ENCODE results near the gene TUBA3C.

Gene TUBA3C

DNA sequence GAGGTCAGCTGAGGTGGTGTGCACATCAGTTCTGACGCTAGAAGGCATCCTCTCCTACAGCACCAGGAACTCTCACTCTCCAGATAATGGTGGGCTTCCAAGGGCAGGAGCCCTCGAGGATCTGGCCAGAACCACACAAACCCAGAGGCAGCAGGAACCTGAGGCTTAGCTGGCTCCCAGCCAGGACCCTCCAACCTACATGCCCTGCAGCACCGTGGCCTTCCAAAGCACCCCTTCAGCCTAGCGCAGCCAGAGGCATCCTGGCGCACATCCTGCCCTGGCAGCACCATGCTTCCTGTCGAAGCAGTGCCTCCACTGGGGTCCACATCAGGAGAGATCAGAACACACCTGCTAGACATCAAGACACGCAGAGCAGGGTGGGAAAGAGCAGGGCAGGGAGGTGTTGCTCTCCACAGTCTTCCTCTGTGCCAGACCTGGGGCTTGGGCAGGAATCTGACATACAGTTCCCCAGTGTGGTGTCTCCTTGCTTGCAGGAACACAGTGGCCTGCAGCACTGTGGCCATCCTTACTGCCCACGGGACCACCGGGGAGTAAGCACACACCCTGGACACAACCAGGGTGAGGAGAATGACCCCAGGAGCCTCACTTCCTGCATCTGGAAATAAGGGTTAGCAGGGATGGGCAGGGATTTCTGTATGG, 21.7 kb downstream of the TUBA3C start:
- DNase-seq: no peak

DNA sequence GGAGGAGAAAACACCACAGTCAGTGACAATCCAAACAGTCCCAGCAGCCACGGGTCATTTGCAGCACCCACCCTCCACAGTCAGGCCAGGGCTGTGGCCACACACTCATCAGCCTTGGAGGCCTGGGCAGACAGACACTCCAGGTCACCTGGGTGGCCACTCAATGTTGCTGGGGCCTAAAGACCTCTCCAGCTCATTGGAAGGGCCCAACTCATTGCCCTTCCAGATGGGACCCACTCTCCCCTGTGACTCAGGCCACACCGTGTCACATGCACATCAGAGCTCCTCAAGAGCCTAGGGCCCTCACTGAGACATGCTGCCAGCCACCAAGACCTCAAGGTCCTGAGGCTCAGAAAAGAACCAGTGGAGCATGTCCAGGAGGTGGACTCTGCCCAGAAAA, 22.4 kb downstream of the TUBA3C start:
- no peak for DNase-seq

DNA sequence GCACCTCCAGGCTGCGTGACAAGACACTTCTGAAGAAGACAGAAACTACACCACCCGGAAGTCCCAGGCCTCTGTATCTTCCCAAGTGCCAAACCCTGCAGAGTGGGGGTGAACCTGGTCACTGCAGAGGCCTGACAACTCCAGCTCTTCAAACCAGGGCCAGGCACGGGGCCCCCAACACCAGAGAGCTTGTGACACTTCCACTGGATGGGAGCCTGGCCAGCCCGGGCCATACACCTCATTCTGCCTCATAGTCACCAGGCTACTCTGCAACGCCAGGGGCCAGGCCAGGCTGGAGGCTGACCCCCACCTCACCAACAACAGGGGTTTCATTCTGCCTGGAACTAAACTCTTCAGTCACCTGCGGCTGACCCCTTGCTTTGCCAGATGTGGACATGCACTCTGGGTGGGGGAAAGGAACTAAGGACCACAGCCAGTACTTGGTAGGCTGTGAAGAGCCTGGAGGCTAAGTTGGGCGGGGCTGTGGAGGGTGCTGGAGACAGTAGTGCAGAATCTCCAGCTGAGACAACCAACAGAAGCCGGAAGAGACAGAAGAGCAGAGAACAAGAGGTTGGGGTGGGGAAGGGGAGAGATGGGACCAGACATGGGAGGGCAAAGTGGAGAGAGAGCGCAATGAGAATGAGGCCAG, 23.0 kb downstream of the TUBA3C start:
- DNase-seq: no peak

DNA sequence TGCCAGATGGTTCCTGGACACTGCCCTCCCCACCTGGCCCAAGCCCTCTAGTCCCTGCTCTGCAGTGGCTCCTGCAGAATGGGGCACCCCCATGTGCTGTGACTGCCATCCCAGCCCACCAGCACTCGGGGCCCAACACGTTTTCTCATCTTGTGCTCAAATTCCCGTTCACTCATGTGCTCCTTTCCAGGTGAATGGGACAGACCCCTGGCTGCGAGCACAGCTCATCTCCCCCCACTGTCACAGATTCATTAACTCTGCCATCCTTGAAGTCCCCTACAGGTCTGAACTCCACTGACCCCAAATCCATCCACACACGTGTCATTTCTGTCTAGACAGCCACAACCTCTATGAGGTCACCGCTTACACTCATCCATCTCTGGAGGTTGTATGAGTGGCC, 23.6 kb downstream of the TUBA3C start:
- DNase-seq: no peak

DNA sequence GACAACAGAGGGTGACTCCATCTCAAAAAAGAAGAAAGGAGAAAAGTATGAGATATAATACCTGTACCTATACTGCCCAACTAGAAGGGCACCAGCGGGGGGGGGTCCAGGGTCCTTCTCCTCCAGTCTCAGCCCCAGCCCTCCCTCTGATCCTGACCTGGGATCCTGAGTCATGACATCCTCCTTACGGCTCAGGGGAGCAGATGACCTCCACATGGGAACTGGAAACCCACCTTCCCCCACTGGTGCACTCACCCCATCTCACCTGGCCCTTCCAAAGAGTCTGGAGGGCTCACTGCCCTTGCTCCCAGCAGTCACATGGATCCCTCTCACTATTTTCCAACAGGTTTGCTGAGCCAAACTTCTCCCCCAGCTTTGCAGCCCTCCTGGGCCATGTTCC, 24.2 kb downstream of the TUBA3C start:
- no peak for DNase-seq

DNA sequence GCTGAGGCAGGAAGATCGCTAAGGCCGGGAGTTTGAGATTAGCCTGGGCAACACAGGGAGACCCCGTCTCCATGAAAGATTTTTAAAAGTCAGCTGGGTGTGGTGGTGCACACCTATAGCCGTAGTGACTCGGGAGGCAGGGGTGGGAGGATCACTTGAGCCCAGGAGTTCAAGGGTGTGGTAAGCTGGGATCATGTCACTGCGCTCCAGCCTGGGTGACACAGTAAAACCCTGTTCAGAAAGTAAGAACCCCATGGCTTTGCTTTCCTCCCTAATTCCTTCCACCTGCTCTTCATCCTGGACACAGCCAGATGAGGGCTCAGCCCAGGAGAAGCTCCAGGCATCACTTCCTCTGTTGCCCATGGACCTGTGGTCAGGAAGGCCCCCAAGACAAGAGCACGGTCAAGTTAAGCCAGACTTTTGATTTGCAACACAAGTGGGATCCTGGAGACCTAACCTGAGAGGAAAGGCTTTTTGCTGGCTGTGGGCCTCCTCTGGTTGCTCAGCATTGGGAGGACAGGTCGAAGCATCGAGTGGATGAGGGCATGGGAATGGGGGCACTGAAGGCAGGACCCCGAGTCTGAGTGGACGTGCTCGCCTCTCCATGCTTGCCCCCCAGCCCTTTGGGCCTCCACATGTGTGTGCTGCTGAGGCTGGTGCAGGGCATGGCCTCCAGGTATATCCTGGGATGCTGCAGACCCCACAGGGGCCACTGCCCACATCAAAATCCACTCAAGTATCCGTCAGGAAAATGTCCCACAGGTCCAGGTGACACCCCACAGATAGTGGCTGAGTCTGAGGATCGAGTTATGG, 25.4 kb downstream of the TUBA3C start:
- no peak for DNase-seq

DNA sequence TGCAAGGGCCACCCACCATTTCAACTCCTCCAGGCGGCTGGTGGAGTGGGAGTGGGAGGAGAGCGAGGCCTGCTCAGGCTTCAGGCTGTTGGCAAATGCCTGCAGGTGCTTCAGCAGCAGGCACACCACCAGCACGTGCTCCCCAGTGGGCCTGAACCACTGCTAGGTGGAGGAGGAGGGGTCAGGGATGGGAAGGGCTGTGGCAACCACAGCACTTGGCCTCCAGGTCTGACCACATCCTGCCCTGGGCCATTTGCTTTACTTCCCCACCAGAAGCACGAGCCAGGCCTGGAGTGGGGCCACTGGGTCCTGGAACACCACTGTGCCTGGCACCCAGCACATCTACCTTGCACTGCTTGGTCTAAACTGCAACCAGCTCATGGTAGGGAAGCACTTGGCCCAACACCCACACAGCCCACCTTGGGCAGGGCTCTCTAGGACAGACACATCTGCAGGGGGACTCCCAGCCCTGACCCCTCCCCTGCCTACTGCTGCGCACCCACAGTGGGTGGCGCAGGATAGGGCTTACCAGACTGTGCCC, 26.2 kb downstream of the TUBA3C start:
- no peak for DNase-seq

DNA sequence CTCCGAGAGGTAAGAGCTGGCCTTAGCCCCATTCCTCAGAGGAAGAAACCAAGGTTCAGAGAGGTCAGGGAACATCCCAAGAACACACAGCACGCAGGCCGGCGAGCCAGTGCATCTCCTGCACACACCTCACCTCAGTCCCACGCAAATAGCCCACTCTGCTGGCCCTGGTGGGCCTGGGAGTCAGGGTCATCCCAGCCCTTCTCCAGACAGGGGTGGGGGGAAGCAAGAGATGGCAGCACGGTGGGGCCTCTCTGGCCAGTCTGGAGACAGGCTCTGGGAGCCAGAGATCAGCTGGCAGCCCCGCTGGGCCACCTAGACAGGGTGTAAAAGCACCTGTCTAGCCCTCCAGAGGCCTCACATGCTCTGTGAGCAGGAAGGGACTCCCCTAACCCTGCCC, 26.8 kb downstream of the TUBA3C start:
- no peak for DNase-seq

DNA sequence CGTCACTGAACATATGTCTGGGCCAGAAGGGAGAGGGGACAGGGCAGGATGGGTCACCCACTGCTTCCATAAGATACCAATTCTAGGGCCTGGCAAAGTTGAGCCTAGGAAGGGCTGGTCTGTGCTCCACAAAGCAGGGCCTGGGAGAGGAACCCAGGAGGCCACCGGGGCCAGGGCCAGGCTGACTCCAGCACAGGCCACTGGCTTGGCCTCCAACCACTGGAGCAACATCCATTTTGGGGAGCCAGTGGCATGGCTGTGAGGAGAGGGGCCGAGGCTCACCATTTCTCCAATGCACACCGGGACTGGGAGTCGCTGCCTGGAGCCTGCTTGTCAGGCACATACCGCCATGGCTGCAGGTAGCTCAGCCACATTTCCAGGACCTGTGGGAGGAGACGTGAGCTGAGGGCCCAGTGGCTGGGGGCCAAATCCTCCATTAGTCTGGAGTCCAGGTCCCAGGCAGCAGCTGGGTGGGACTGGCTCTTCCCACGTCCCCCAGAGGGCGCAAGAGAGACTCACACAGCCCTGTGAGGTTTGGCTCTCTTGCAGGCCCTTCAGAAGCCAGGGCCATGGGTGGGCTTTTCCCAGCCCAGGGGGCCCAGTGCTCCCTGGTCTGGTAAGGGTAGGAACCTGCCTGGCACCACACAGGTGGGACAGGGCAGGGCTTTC, 27.7 kb downstream of the TUBA3C start:
- no peak for DNase-seq

DNA sequence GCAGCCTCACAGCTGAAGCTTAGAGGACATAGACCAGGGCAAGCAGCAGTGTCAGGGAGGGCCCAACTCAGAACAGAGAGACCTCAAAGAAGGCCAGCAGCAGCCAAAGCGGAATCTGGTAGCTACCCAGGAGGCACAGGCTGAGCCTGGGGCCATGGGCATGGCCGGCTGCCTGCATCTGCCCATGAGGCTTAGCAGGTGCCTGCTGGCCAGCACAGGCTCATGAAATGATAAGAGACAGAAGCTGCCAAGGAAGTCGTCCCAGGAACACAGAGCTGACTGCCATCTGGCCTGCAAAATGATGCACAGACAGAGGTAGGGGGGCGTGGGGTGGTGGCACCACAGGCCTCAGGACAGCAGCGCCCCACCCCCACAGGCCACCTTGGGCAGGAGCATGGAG, 29.2 kb downstream of the TUBA3C start:
- no peak for DNase-seq

DNA sequence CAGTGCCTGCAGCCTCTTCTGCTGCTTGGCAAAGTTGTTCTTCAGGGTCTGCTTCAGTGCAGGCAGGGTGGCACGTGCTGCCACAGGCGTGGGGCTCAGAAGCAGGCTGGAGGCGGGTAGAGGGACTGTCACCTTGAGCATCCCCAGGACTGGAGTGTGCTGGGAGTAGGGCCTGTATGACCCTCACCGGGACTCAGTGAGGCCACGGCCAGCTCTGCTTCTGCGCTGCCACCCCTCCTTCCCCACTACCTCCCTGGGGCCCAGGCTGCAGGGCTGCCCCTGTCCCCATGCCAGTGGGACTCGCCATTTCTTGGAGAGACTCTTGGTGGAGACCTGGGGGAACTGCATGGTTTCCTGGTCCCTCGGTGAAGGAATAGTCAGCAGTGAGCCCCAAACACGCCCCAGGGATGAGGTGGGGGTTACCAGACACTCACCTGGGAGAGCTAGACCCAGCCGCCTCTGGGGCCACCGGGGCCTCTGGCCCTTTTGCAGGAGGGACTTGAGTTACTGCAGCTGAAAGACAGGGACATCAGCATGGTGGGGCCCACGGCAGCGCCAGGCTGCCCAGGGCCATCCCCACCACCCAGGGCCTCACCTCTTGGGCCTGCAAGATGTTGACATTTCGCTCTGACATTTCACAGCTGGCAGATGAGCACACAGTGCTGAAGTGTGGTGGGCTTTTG, 29.9 kb downstream of the TUBA3C start:
- no peak for DNase-seq

DNA sequence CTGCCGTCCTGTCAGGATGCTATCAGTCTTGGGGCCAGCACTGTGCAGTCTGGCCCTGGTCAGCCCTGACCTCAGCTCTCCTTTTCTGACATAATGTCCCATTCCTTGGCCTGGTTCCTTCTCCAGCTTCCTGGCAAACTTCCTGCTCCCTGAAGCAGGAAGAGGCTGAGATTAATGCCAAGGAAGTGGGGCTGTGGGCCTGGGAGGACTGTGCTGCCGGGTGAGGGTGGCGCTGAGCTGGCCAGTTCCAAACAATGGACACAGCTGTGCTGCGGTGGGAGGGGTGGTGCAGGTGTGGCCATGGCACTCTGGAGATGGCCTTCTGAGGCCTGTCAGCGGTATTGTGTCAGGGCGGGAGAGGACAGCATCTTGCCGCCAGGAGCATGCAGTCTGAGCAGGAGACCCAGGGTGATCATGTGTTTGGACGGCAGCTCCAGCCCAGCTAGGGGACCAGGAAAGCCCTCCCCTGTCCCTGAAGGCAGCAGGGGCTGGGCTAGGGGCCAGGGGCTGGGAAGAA, 30.9 kb downstream of the TUBA3C start:
- DNase-seq: no peak

DNA sequence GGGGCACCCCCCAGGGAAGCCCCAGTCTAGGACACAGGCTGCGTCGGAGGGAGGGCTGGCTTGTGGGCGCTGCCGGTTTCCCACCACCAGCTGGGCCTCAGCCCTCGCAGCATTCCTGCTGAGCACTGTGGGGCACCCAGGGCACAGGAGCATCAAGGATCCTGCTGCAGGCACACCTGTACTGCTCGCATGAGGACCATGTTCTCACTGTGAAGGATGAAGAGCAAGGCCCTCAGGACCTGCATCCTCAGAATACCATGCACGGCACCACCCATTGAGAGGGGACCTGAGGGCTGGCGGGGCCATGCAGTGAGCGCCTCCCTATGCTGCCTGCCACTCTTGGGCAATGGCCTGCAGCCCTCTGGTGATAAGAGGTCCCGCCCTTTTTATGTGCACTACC, 31.4 kb downstream of the TUBA3C start:
- no peak for DNase-seq

DNA sequence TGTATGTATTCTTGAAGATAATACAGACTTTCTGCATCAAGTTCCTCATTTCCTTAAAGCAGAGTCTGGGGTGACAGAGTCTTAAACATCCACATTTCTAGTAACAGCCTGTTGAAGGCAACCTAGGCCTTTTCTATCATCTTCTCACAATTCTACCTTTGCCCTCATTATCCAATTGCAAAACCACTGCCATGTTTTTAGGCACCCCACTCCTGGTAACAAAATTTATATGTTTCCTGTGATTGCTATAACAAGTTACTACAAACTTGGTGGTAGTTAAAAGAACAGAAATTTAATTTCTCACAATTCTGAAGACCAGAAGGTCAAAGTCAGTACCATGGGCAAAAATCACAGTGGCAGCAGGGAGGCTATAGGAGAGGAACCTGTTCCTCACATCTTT, 33.1 kb downstream of the TUBA3C start:
- no peak for DNase-seq

Data from MV-4-11 (cell line).